Uterus (tissue), 2 donors: Measurements from ENCODE around the gene CENPB.

Experiments
- POLR2A ChIP-seq, 2 donors: fragments of 450-650 bp; IDR thresholded peaks; one replicate each; pipeline ENCODE4 v1.6.1; 2016; ENCODE audit warnings: antibody characterized with exemption in 2 of 2, mild to moderate bottlenecking in 1 of 2, moderate library complexity in 1 of 2
- TF ChIP-seq, protein P1 (sequence below), 4 experiments: fragments of 200-600 bp in 2 of 4; fragments of 450-650 bp in 2 of 4; sonication (generic) in 2 of 4; IDR thresholded peaks; one replicate each; pipeline ENCODE4 v1.5.1; 2016 to 2019; ENCODE audit warnings: antibody characterized with exemption in 4 of 4, mild to moderate bottlenecking in 2 of 4, moderate library complexity in 1 of 4

DNA sequence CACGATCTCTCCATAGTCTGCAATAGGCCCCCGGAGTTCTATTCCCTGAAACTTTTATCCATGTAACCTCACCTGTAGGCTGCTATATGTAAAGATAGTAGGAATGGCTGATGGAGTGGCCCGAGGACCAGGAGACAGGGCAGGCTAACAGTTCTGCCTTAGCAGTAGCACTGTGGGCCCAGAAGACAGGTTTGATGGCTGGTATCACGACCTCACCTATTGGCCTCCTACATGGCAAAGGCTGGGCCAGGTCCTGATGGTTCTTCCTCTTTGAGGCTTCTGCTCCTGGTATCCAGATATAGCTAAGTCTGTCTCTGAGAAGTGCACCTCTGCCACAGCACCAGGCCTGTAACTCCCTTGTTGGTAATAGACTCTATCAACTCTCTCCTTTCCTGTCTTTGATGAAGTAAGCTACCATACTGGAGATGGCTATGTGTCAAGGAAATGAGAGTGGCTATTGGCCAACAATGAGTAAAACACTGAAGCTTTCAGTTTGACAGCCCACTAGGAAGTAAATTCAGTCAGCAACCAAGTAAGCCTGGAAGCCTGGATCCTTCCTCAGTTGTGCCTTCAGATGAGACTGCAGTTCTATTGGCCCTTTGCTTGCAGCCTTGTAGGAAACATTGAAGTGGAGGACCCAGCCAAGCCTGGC lies 11.0 kb downstream of the CENPB start:
- no peak for TF ChIP-seq POLR2A (IDR thresholded peaks at IDR 0.05)
- TF ChIP-seq, protein P1, sequence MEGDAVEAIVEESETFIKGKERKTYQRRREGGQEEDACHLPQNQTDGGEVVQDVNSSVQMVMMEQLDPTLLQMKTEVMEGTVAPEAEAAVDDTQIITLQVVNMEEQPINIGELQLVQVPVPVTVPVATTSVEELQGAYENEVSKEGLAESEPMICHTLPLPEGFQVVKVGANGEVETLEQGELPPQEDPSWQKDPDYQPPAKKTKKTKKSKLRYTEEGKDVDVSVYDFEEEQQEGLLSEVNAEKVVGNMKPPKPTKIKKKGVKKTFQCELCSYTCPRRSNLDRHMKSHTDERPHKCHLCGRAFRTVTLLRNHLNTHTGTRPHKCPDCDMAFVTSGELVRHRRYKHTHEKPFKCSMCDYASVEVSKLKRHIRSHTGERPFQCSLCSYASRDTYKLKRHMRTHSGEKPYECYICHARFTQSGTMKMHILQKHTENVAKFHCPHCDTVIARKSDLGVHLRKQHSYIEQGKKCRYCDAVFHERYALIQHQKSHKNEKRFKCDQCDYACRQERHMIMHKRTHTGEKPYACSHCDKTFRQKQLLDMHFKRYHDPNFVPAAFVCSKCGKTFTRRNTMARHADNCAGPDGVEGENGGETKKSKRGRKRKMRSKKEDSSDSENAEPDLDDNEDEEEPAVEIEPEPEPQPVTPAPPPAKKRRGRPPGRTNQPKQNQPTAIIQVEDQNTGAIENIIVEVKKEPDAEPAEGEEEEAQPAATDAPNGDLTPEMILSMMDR (IDR thresholded peaks at IDR 0.05) = no peak
